Mesothelial cell of epicardium (in vitro differentiated cells): ENCODE results near the gene PTGES. TPM values are rescaled to one million over a fixed set of nuclear protein-coding genes. Genes with fewer than 3 reads are reported as not detected.
A peak's percentile ranks its signal among the peaks of the same experiment; 100 is the strongest.
"Not testable (repeated sequence)": the region's sequence is repeated elsewhere in the genome, so short reads cannot be mapped to it uniquely, and the experiment has no call there.

Source experiments
- DNase-seq, 2 experiments: peaks; one replicate each; pipeline ENCODE4 v3.0.0; 2021; ENCODE audit warnings: low spot score in 2 of 2; ENCODE audit not compliant: unreplicated experiment in 2 of 2
- H3K27ac Mint-ChIP-seq: 2 replicates; pipeline ENCODE4 v1.8.0; 2021; ENCODE audit warnings: mixed read lengths
- H3K27me3 Mint-ChIP-seq: 2 replicates; pipeline ENCODE4 v1.8.0; 2021; ENCODE audit warnings: low read depth, mixed read lengths
- H3K36me3 Mint-ChIP-seq: 2 replicates; pipeline ENCODE4 v1.8.0; 2021; ENCODE audit warnings: mixed read lengths
- H3K4me1 Mint-ChIP-seq: 2 replicates; pipeline ENCODE4 v1.8.0; 2021; ENCODE audit warnings: mixed read lengths
- H3K4me3 Mint-ChIP-seq: 2 replicates; pipeline ENCODE4 v1.8.0; 2021; ENCODE audit warnings: mild to moderate bottlenecking, moderate library complexity, mixed read lengths
- H3K9me3 Mint-ChIP-seq: 2 replicates; pipeline ENCODE4 v1.8.0; 2021; ENCODE audit warnings: mixed read lengths
- total RNA-seq: library from RNA; stranded (reverse); gene quantifications from 3 replicates; pipeline ENCODE4 v1.2.1, GENCODE V29; 2021
- TF ChIP-seq, protein P1 (sequence below): fragments of 200-600 bp; sonication (generic); IDR thresholded peaks from one replicate; pipeline ENCODE4 v1.5.0; 2021; ENCODE audit warnings: antibody characterized with exemption; ENCODE audit not compliant: unreplicated experiment

The PTGES gene
- total RNA-seq, 1 donor from 2014 or later = 30.1 TPM

DNA sequence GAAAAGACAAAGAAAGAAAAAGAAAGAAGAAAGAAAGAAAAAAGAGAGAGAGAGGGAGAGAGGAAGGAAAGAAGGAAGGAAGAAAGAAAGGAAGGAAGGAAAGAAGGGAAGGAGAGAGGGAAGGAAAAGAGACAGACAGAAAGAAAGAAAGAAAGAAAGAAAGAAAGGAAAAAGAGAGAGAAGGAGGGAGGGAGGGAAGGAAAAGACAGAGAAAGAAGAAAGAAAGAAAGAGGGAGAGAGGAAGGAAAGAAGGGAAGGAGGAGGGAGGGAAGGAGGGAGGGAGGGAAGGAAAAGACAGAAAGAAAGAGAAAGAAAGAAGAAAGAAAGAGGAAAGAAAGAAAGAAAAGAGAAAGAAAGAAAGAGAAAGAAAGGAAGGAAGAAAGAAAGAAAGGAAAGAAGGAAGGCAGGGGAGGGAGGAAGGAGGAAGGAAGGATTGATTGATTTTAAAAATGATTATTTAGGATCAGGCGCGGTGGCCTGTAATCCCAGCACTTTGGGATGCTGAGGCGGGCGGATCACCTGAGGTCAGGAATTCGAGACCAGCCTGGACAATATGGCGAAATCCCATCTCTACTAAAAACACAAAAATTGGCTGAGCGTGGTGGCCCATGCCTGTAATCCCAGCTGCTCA, 26.8 kb upstream of the PTGES start:
- H3K4me1 Mint-ChIP-seq = peaks cover 25% of the 10 kb centered on the region
- no peak overlapping the region for H3K4me3 Mint-ChIP-seq
- H3K27me3 Mint-ChIP-seq = peaks cover 2% of the 10 kb centered on the region
- no peak for DNase-seq
- no peaks in the 10 kb centered on the region for H3K36me3 Mint-ChIP-seq
- H3K27ac Mint-ChIP-seq = no peak overlapping the region
- H3K9me3 Mint-ChIP-seq = no peaks in the 10 kb centered on the region
- TF ChIP-seq, protein P1, sequence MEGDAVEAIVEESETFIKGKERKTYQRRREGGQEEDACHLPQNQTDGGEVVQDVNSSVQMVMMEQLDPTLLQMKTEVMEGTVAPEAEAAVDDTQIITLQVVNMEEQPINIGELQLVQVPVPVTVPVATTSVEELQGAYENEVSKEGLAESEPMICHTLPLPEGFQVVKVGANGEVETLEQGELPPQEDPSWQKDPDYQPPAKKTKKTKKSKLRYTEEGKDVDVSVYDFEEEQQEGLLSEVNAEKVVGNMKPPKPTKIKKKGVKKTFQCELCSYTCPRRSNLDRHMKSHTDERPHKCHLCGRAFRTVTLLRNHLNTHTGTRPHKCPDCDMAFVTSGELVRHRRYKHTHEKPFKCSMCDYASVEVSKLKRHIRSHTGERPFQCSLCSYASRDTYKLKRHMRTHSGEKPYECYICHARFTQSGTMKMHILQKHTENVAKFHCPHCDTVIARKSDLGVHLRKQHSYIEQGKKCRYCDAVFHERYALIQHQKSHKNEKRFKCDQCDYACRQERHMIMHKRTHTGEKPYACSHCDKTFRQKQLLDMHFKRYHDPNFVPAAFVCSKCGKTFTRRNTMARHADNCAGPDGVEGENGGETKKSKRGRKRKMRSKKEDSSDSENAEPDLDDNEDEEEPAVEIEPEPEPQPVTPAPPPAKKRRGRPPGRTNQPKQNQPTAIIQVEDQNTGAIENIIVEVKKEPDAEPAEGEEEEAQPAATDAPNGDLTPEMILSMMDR = no peak

- H3K4me1 Mint-ChIP-seq = peaks cover 28% of the 10 kb centered on the region
Measured at GRCh38 chr9:129778469-129778868, 25.6 kb upstream of the PTGES start.

GRCh38 chr9:129777769-129778130, 24.9 kb upstream of the PTGES start:
- no peak overlapping the region for H3K4me3 Mint-ChIP-seq
- TF ChIP-seq, protein P1 = no peak
- DNase-seq = no peak
- H3K27me3 Mint-ChIP-seq = no peaks in the 10 kb centered on the region
- H3K27ac Mint-ChIP-seq = peak overlapping the region; percentile 96
- H3K36me3 Mint-ChIP-seq = no peaks in the 10 kb centered on the region
- H3K9me3 Mint-ChIP-seq = no peaks in the 10 kb centered on the region
- peaks cover 28% of the 10 kb centered on the region for H3K4me1 Mint-ChIP-seq

More at GRCh38 chr9:129778469-129778868, 25.6 kb upstream of the PTGES start:
- H3K9me3 Mint-ChIP-seq = no peaks in the 10 kb centered on the region
- H3K4me3 Mint-ChIP-seq = no peak overlapping the region
- TF ChIP-seq, protein P1 = no peak
- H3K27me3 Mint-ChIP-seq = no peaks in the 10 kb centered on the region
- H3K36me3 Mint-ChIP-seq = no peaks in the 10 kb centered on the region
- no peak for DNase-seq
- H3K27ac Mint-ChIP-seq = no peak overlapping the region

DNA sequence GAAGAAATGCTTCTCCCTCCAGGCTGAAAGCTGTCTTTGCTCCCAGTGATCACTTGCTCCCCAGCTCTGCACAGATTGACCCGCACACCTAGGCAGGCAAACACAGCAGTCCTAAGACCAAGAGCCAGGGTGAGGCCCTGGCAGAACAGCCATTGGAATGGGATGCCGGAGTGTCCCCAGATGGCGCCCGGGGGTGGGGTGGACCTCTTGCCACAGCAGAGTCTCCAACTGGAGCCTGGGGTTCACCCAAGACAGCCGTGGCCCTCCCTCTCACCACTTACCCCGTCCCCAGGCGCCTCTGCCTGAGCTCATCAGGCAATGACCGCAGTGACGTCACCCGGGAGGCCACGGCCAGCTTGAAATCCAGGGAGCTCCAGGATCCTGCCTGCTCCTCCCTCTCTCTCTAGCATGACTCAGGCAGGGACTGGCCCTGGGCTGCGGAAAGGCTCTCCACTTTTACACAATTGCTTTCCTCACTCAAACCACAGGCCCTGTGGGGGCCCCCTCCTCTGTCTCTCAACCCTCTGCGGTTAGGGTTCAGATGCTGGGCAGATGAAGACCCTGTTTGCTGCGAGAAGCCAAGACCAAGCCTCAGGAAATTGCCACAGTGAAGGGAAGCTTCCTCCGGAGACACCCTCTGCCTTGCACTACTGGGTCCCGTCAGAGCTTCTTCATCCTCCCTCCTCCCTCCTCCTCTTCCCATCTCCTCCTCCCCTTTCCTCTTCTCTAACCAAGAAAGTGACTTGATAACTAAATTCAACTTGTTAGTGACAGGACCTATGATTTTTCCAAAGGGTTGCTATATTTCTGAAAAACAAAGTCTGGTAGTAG, 24.3 kb upstream of the PTGES start:
- H3K4me3 Mint-ChIP-seq = peak overlapping the region; percentile 57
- no peaks in the 10 kb centered on the region for H3K27me3 Mint-ChIP-seq
- TF ChIP-seq, protein P1 = no peak
- peaks cover 27% of the 10 kb centered on the region for H3K4me1 Mint-ChIP-seq
- no peaks in the 10 kb centered on the region for H3K36me3 Mint-ChIP-seq
- no peaks in the 10 kb centered on the region for H3K9me3 Mint-ChIP-seq
- DNase-seq = peak; percentile 66 to 83
- peak overlapping the region; percentile 96 for H3K27ac Mint-ChIP-seq

DNA sequence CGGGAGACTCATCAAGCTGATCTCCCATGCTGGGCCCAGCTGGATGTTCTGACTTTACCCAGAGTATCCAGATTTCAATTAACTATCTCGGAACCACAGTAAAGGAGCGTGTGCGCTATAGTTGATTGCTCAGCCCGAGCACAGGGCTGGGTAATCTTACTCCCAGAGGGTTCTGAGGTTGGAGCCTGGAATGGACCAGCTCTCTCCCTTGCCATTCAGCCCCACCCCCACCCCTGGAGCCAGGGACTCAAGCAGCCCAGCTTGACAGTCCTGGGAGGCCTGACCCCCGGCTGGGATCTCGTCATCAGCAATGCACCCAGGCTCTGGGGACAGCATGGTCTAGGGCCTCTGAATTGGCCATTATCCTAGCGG, 23.7 kb upstream of the PTGES start:
- H3K27me3 Mint-ChIP-seq = no peaks in the 10 kb centered on the region
- H3K4me3 Mint-ChIP-seq = peak overlapping the region; percentile 57
- H3K27ac Mint-ChIP-seq = peak overlapping the region; percentile 96
- TF ChIP-seq, protein P1 = no peak
- H3K9me3 Mint-ChIP-seq = no peaks in the 10 kb centered on the region
- no peaks in the 10 kb centered on the region for H3K36me3 Mint-ChIP-seq
- peaks cover 23% of the 10 kb centered on the region for H3K4me1 Mint-ChIP-seq
- DNase-seq = no peak

DNA sequence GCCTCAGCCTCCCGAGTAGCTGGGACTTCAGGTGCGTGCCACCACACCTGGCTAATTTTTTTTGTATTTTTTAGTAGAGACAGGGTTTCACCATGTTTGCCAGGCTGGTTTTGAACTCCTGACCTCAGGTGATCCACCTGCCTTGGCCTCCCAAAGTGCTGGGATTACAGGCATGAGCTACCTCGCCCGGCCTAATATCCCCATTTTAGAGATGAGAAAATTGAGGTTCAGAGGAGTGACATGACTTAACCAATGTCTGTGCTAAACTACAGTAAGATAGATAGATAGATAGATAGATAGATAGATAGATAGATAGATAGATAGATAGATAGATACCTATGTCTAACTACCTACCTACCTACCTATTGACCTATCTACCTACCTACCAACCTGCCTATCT, 23.3 kb upstream of the PTGES start:
- not testable (repeated sequence) for H3K9me3 Mint-ChIP-seq, DNase-seq, H3K36me3 Mint-ChIP-seq, H3K27ac Mint-ChIP-seq, H3K27me3 Mint-ChIP-seq, H3K4me3 Mint-ChIP-seq
- peaks cover 23% of the 10 kb centered on the region for H3K4me1 Mint-ChIP-seq
